Loucy (cell line): ENCODE results near the gene LRRN4CL.

Source experiments
- H2AFZ ChIP-seq: fragments of 200-600 bp; sonication (generic); 2 replicates; pipeline ENCODE4 v1.6.0; 2016; ENCODE audit warnings: antibody characterized with exemption, mild to moderate bottlenecking, low read length, moderate library complexity
- H3F3A ChIP-seq: fragments of 200-600 bp; 2 replicates; pipeline ENCODE4 v1.6.0; 2016; ENCODE audit warnings: antibody characterized with exemption, low read depth, mild to moderate bottlenecking
- H3K27me3 ChIP-seq: fragments of 200-600 bp; sonication (generic); 2 replicates; pipeline ENCODE4 v1.6.1; 2014; ENCODE audit warnings: low read length, mild to moderate bottlenecking; ENCODE audit not compliant: insufficient read depth, poor library complexity, severe bottlenecking
- H3K36me3 ChIP-seq: fragments of 200-600 bp; sonication (generic); 2 replicates; pipeline ENCODE4 v1.6.1; 2016; ENCODE audit warnings: low read length; ENCODE audit not compliant: insufficient read depth
- H3K4me1 ChIP-seq: fragments of 200-600 bp; sonication (generic); 2 replicates; pipeline ENCODE4 v1.5.1; 2014; ENCODE audit warnings: low read length, mild to moderate bottlenecking; ENCODE audit not compliant: insufficient read depth, poor library complexity, severe bottlenecking
- H3K4me2 ChIP-seq: fragments of 200-600 bp; sonication (generic); 2 replicates; pipeline ENCODE4 v1.6.0; 2014; ENCODE audit warnings: antibody characterized with exemption, low read length, low read depth, mild to moderate bottlenecking; ENCODE audit not compliant: poor library complexity, severe bottlenecking
- H3K4me3 ChIP-seq: fragments of 200-600 bp; sonication (generic); 2 replicates; pipeline ENCODE4 v1.5.1; 2014; ENCODE audit warnings: low read length, mild to moderate bottlenecking, mixed read lengths; ENCODE audit not compliant: poor library complexity, severe bottlenecking
- H3K79me2 ChIP-seq: fragments of 200-600 bp; sonication (generic); 2 replicates; pipeline ENCODE4 v1.6.1; 2014; ENCODE audit warnings: low read length; ENCODE audit not compliant: insufficient read depth
- H3K9ac ChIP-seq: fragments of 200-600 bp; sonication (generic); 2 replicates; pipeline ENCODE4 v1.6.0; 2014; ENCODE audit warnings: mild to moderate bottlenecking, low read depth, low read length, moderate library complexity; ENCODE audit not compliant: poor library complexity, severe bottlenecking
- H3K9me2 ChIP-seq: fragments of 200-600 bp; sonication (generic); replicated peaks from 2 replicates; pipeline ENCODE4 v1.6.1; 2016; ENCODE audit warnings: low read depth, low read length, mixed read lengths
- H3K9me3 ChIP-seq: fragments of 200-600 bp; sonication (generic); 2 replicates; pipeline ENCODE4 v1.6.1; 2014; ENCODE audit warnings: mild to moderate bottlenecking, antibody characterized with exemption, low read length, low read depth; ENCODE audit not compliant: insufficient read depth
- H4K20me1 ChIP-seq: fragments of 200-600 bp; sonication (generic); 2 replicates; pipeline ENCODE4 v1.6.0; 2014; ENCODE audit warnings: antibody characterized with exemption, low read length, mild to moderate bottlenecking; ENCODE audit not compliant: insufficient read depth, poor library complexity, severe bottlenecking
- EZH2phosphoT487 ChIP-seq: fragments of 200-600 bp; IDR thresholded peaks from 2 replicates; pipeline ENCODE4 v1.6.1; 2018; ENCODE audit warnings: antibody characterized with exemption, mild to moderate bottlenecking, moderate library complexity, borderline replicate concordance
- TF ChIP-seq, protein P1 (sequence below): fragments of 200-600 bp; sonication (generic); conservative IDR thresholded peaks from 2 replicates; pipeline ENCODE4 v1.5.1; 2014; ENCODE audit warnings: mild to moderate bottlenecking, antibody characterized with exemption, low read length

LRRN4CL gene

DNA sequence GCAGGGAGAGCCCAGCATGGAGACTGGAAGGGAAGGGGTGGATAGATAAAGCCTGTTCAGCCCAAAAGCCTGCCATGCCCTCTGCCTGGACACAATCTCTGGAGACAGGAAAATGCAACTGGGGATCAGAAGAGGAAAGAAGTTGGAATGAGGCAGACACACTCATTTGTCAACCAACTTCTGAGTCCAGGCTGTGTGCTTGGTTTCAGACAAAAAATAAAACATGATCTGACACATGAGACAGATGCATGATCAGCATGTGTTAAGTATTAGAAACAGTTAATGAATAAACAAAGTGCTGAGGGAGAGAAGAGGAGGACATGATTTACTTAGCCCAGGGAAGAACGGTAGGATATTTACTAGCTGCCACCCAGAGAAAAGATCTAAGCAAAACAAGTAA, 839 bp downstream of the LRRN4CL start:
- Histone ChIP-seq H4K20me1 (no peaks in the 10 kb centered on the region), H3K4me2 (no peak overlapping the region), H2AFZ (no peak overlapping the region), H3K4me1 (no peaks in the 10 kb centered on the region), H3F3A (no peaks in the 10 kb centered on the region), H3K27me3 (no peaks in the 10 kb centered on the region), H3K36me3 (peaks cover 36% of the 10 kb centered on the region; the same call in 1 of the 2 replicates), H3K9me3 (no peaks in the 10 kb centered on the region), H3K9ac (no peak overlapping the region), H3K4me3 (no peak overlapping the region), H3K9me2 (no peaks in the 10 kb centered on the region), H3K79me2 (no peaks in the 10 kb centered on the region)
- no peak for TF ChIP-seq EZH2phosphoT487
- TF ChIP-seq, protein P1, sequence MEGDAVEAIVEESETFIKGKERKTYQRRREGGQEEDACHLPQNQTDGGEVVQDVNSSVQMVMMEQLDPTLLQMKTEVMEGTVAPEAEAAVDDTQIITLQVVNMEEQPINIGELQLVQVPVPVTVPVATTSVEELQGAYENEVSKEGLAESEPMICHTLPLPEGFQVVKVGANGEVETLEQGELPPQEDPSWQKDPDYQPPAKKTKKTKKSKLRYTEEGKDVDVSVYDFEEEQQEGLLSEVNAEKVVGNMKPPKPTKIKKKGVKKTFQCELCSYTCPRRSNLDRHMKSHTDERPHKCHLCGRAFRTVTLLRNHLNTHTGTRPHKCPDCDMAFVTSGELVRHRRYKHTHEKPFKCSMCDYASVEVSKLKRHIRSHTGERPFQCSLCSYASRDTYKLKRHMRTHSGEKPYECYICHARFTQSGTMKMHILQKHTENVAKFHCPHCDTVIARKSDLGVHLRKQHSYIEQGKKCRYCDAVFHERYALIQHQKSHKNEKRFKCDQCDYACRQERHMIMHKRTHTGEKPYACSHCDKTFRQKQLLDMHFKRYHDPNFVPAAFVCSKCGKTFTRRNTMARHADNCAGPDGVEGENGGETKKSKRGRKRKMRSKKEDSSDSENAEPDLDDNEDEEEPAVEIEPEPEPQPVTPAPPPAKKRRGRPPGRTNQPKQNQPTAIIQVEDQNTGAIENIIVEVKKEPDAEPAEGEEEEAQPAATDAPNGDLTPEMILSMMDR, result no peak

DNA sequence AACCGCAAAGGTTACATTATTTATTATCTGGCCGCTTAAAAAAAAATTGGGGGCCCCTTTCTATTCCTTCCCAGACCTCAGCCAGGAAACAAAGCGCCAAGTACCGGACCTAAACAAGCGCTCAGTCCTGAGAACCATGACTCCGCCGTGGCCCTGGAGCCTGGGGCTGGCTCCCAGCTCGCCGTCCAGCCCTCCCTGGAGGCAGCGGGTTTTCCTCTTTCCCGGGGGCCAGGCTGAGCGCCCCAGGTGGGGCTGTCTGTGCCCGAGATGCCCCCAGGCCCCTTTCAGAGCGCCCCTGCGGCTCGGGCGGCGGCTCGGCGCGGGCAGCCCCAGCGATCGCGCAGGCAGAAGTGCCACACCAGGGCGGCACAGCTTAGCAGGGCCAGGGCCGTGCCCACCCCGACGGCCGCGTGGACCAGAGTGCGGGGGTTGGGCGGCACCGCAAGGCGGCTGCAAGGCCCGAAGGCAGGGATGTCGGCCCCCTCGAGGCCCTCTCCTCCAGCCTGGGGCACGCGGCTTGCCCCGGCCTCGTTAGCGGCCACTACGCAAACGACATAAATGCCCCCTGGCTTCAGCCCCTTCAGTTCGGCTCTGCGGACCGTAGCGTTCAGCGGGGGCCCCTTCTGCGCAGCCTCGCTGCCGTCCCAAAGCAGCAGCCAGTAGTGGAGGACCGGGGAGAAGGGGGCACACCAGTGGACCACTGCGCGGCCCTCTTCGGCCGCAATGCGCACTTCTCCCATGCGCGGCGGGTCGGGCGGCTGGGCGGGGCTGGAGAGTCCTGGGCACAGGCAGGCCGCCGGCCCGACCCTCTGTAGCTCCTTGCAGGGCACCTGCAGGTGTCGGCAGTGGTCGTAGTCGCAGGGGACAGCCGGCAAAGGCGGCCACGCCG, 1.6 kb downstream of the LRRN4CL start:
- H3K9me2 ChIP-seq, result no peaks in the 10 kb centered on the region

GRCh38 chr11:62682518-62682917, 6.8 kb downstream of the LRRN4CL start:
- H3K79me2 ChIP-seq, result peaks cover 13% of the 10 kb centered on the region
- H3K4me3 ChIP-seq, result no peak overlapping the region
- H2AFZ ChIP-seq, result no peak overlapping the region
- no peak for TF ChIP-seq EZH2phosphoT487
- TF ChIP-seq, protein P1, result no peak
- no peaks in the 10 kb centered on the region for H3F3A ChIP-seq
- H3K36me3 ChIP-seq, result no peaks in the 10 kb centered on the region
- H3K4me1 ChIP-seq, result peaks cover 8% of the 10 kb centered on the region
- H3K4me2 ChIP-seq, result no peak overlapping the region
- H3K27me3 ChIP-seq, result no peaks in the 10 kb centered on the region
- no peaks in the 10 kb centered on the region for H3K9me2 ChIP-seq
- H3K9me3 ChIP-seq, result no peaks in the 10 kb centered on the region
- peaks cover 8% of the 10 kb centered on the region for H4K20me1 ChIP-seq
- no peak overlapping the region for H3K9ac ChIP-seq

More for the DNA sequence above, 1.6 kb downstream of the LRRN4CL start:
- no peaks in the 10 kb centered on the region for H4K20me1 ChIP-seq
- H3K9ac ChIP-seq, result no peak overlapping the region
- H3K27me3 ChIP-seq, result no peaks in the 10 kb centered on the region
- H3K36me3 ChIP-seq, result peaks cover 28% of the 10 kb centered on the region; the same call in 1 of the 2 replicates
- H3K9me3 ChIP-seq, result no peaks in the 10 kb centered on the region
- no peaks in the 10 kb centered on the region for H3F3A ChIP-seq
- no peak overlapping the region for H3K4me2 ChIP-seq
- no peak overlapping the region for H2AFZ ChIP-seq
- no peak for TF ChIP-seq EZH2phosphoT487
- TF ChIP-seq, protein P1, result no peak
- no peaks in the 10 kb centered on the region for H3K79me2 ChIP-seq
- H3K4me3 ChIP-seq, result no peak overlapping the region
- no peaks in the 10 kb centered on the region for H3K4me1 ChIP-seq
